ENCODE results near the gene NR2C2. TPM values are rescaled to one million over a fixed set of nuclear protein-coding genes. Genes with fewer than 3 reads are reported as not detected.

Gene NR2C2
- polyA plus RNA-seq, 1 donor (not counting 4 experiments of a cell fraction or from before 2014, with no cell fraction given), result 9.4 TPM

GRCh38 chr3:14943042-14943441, 4.3 kb upstream of the NR2C2 start:
- Histone ChIP-seq H3K4me1 (ENCODE audit: control insufficient read depth, extremely low read depth, insufficient read depth, low read length) (no peaks in the 10 kb centered on the region), H3K79me2 (ENCODE audit: control insufficient read depth, insufficient read depth, low read length) (peaks cover 33% of the 10 kb centered on the region), H4K20me1 (ENCODE audit: control insufficient read depth, extremely low read depth, insufficient read depth, low read length) (no peaks in the 10 kb centered on the region), H3K36me3 (ENCODE audit: control insufficient read depth in 2 of 2, extremely low read depth in 1 of 2, insufficient read depth in 2 of 2, low read length in 2 of 2) (peaks cover 6 to 11% of the 10 kb centered on the region in 2 experiments), H3K27ac (ENCODE audit: control insufficient read depth, insufficient read depth, low read length) (no peak overlapping the region), H3K27me3 (ENCODE audit: control insufficient read depth, extremely low read depth, insufficient read depth, low read length) (no peaks in the 10 kb centered on the region), H3K9me1 (ENCODE audit: control insufficient read depth, extremely low read depth, insufficient read depth, low read length) (peaks cover 2% of the 10 kb centered on the region), H2AFZ (ENCODE audit: control insufficient read depth, low read length) (no peak overlapping the region), H3K4me3 (ENCODE audit: control insufficient read depth in 2 of 3, extremely low read depth in 1 of 3, insufficient read depth in 2 of 3, low read depth in 1 of 3, low read length in 3 of 3) (no peak overlapping the region), H3K9ac (ENCODE audit: control insufficient read depth, extremely low read depth, insufficient read depth, low read length) (no peak overlapping the region), H3K9me3 (ENCODE audit: control insufficient read depth, low read depth, low read length) (no peaks in the 10 kb centered on the region), H3K4me2 (ENCODE audit: control insufficient read depth, extremely low read depth, insufficient read depth, low read depth, low read length) (no peak overlapping the region)
- FAIRE-seq (no peak), DNase-seq (ENCODE audit: low read depth, low spot score) (no peak)
- TF ChIP-seq EZH2 (IDR thresholded peaks at IDR 0.05; ENCODE audit: low read length) (no peak), CTCF (optimal IDR thresholded peaks at IDR 0.05 in 1 of 3, IDR thresholded peaks at IDR 0.05 in 1 of 3, conservative IDR thresholded peaks at IDR 0.05 in 1 of 3; ENCODE audit: extremely low read depth in 1 of 3, insufficient read depth in 2 of 3, low read length in 3 of 3) (no peak)
- dilution Hi-C loops (cut with MboI; ENCODE audit: extremely low pct_ligation_motif_present, low sequenced_read_pairs), result no loop called here

GRCh38 chr3:14946236-14946635, 1.1 kb upstream of the NR2C2 start:
- Histone ChIP-seq H3K4me3 (ENCODE audit: control insufficient read depth in 2 of 3, extremely low read depth in 1 of 3, insufficient read depth in 2 of 3, low read depth in 1 of 3, low read length in 3 of 3) (peak overlapping the region; percentile 86 to 97 (median 95)), H3K36me3 (ENCODE audit: control insufficient read depth in 2 of 2, extremely low read depth in 1 of 2, insufficient read depth in 2 of 2, low read length in 2 of 2) (peaks cover 6 to 14% of the 10 kb centered on the region in 2 experiments), H3K9me1 (ENCODE audit: control insufficient read depth, extremely low read depth, insufficient read depth, low read length) (peaks cover 8% of the 10 kb centered on the region), H3K9ac (ENCODE audit: control insufficient read depth, extremely low read depth, insufficient read depth, low read length) (peak overlapping the region; percentile 96), H3K27ac (ENCODE audit: control insufficient read depth, insufficient read depth, low read length) (peak overlapping the region; percentile 94), H3K4me1 (ENCODE audit: control insufficient read depth, extremely low read depth, insufficient read depth, low read length) (peaks cover 7% of the 10 kb centered on the region), H3K4me2 (ENCODE audit: control insufficient read depth, extremely low read depth, insufficient read depth, low read depth, low read length) (peak overlapping the region; percentile 92), H4K20me1 (ENCODE audit: control insufficient read depth, extremely low read depth, insufficient read depth, low read length) (no peaks in the 10 kb centered on the region), H3K79me2 (ENCODE audit: control insufficient read depth, insufficient read depth, low read length) (peaks cover 58% of the 10 kb centered on the region), H3K9me3 (ENCODE audit: control insufficient read depth, low read depth, low read length) (no peaks in the 10 kb centered on the region), H3K27me3 (ENCODE audit: control insufficient read depth, extremely low read depth, insufficient read depth, low read length) (no peaks in the 10 kb centered on the region), H2AFZ (ENCODE audit: control insufficient read depth, low read length) (no peak overlapping the region)
- dilution Hi-C loops (cut with MboI; ENCODE audit: extremely low pct_ligation_motif_present, low sequenced_read_pairs), result no loop called here
- FAIRE-seq (no peak), DNase-seq (ENCODE audit: low read depth, low spot score) (no peak)
- no peak for TF ChIP-seq EZH2 (IDR thresholded peaks at IDR 0.05; ENCODE audit: low read length)
- no peak for TF ChIP-seq CTCF (optimal IDR thresholded peaks at IDR 0.05 in 1 of 3, IDR thresholded peaks at IDR 0.05 in 1 of 3, conservative IDR thresholded peaks at IDR 0.05 in 1 of 3; ENCODE audit: extremely low read depth in 1 of 3, insufficient read depth in 2 of 3, low read length in 3 of 3)

All from keratinocyte (primary cell).